ENCODE results near the gene SSH3.
A peak's percentile ranks its signal among the peaks of the same experiment; 100 is the strongest.

The SSH3 gene

DNA sequence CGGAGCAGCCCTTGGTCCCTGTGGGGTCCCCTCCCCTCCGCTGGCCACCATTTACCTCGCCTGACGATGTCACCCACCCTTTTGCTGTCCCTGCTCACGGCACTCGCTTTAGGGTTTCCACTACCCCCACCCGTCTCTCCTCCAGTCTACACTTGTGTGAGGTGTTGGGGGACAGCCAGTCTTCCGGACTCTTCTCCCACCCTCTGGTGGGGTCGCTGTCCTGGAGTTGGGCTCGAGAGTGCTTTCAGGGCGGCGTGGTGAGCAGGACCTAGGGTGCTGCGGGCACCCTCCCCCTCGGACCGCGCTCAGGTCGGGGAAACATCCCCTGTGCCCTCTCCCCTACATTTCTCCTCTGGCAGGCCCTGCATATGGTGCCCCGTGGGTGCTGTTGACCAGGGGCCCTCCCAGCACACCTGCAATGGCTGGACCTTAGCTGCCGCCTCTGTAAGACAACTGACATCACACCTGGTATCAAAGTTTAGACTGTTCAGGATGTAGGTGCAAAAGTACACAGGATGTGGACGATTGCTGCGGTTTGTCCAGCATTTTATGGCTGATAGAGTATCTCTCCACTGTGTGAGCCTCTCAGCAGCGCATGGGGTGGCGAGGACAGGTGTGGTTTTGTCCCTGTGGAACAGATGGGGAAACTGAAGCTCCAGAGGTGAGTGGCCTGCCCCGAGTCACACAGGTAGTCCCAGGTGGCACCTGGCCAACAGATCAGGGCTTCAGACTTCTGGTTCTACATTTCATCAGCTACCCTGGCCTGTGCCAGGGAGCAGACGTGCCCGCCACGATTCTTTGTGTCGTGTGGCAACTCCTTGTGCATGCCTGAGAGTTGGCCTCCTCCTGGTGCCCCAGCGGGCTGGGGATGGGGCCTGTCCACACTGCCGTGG is 35.9 kb upstream of the SSH3 start:
- DNase-seq: no peak
- in situ Hi-C loops (cut with MboI; ENCODE audit: low pct_unique_long_range_greater_than_20kb, low sequenced_read_pairs): no loop called here

DNA sequence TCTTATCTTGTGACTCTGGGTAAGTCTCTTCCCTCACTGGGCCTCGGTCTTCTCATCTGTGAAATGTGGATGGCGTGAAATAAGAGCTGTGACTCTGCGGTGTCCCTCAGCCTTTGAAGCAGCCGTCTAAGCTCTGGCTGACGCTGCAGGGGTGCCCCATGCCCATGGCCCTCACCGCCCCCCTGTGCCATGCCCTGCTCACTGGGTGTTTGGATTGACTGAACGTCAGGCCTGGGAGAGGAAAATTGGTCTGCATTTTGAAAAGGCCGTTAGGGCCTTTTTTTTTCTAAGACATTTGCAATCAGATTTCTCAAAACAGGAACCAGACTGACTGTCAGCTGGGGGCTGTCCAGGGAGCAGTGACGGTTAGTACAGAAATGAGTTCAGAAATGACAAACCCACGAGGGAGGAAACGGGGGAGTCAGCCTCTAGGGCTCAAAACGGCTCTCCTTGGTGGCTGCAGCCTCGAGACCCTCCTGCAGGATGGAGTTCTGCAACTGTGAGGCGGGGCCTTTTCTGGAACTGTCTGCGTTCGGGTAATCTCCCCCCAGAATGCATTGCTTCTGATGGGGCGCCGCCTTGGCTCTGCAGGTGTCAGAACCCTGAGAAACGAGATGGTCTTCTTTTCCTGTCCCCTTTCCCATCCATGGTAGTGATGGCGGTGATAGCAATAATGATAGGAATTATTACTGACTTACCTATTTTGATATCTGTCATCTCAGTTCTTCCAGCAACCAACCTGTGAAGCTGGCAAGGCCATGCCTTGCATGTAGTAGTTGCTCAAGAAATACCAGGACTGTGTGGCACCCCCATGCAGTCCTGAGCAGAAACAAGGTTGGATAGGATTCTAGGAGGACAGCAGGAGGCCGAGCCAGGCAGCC is 35.0 kb upstream of the SSH3 start:
- DNase-seq: peak; percentile 96
- in situ Hi-C loops (cut with MboI; ENCODE audit: low pct_unique_long_range_greater_than_20kb, low sequenced_read_pairs): no loop called here

DNA sequence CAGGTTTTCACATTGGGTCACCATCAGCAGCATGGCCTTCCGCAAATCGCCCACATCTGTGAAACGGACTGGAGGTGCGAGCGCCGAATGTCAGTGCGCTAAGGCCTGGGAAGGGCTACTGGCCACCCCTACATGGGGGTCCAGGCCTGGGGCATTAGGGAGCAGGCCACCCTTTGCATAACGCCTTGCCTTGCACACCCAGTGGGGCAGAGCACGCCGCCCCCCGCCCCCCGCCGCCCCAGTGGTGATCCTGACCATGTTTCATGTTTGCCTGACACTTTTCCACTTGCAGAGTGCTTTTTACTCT is 34.4 kb upstream of the SSH3 start:
- DNase-seq: no peak
- in situ Hi-C loops (cut with MboI; ENCODE audit: low pct_unique_long_range_greater_than_20kb, low sequenced_read_pairs): no loop called here

DNA sequence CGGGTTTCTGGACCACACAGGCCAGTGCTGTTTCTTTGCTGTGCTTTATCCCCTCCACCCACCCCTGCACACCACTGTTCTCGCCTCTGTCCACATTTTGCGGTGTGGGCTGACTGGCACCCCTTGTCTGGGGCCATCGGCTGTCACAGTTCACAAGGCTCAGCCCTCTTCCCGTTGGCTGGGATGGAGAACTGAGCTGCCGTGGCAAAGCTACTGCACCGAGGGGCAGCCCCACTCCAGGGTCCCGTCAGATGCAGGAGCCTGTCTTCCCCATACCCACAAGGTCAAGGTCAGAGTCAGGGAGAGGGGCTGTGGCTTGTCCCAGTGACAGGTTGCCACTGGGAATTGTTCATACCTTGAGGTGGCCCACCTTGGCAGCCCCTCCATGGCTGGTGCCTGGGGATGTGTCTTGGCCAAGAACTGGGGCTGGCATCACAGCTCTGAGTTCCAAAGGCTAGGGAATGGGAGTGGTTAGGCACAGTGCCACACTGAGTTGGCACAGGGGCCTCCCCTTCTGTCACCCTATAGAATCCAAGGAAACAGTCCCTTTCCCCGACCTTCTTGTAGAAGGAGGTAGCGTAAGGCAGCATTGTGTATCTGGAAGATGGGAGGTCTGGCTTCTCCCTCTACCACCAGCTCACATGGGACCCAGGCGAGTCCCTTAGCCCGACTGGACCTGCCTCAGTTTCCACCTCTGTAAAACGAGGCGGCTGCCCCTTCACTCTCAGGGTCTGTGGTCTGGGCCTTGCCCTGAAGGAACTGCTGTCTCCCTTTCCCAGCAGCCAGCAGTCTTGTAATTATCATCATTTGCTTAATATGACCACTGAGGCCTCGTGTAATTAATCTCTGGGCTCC is 33.7 kb upstream of the SSH3 start:
- no peak for DNase-seq
- in situ Hi-C loops (cut with MboI; ENCODE audit: low pct_unique_long_range_greater_than_20kb, low sequenced_read_pairs): no loop called here

DNA sequence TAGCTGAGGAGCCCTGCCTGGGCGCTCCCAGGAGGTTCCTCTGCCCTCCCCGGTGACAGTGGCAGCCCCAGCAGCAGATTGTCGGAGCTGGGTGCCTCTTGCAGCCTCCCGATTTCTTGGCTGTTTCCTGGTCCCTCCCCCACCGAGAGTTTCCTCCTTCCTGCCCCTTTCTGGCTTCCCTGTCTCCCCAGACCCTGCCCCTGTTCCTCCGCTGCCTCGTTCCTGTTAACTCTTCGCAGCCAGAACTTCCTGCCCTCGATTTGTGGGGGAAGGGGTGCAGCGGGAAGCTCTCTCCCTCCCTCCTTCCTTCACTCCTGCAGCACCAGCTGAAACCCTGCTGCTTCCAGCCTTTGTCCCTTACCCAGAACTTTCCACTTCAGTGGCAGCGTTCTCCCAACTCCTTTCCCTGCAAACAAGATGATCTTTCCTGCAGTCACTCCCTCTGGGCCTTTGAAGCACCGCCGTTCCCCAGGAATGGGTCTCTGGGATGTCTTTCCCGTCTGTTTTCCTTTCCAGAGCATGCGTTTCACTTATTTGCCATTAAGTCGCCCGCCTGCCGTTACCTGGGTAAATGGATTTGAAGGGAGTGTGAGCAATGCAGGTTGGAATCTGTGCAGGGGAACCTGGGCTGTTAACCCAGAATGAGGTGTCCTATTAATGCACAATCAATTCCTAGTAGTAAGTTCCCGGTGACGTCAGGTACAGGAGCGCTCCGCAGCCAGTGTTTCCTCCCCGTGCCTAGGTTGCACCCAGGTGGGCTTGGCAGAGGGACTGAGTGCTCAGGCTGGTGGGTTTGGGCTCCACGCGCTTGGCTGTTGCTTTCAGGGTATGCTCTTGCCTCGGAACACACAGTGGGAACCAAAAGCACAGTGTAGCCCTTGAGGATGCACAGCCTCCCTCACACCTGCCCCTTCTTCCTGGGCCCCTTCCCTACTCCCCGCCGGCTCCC is 32.8 kb upstream of the SSH3 start:
- DNase-seq: peak; percentile 87
- in situ Hi-C loops (cut with MboI; ENCODE audit: low pct_unique_long_range_greater_than_20kb, low sequenced_read_pairs): no loop called here

DNA sequence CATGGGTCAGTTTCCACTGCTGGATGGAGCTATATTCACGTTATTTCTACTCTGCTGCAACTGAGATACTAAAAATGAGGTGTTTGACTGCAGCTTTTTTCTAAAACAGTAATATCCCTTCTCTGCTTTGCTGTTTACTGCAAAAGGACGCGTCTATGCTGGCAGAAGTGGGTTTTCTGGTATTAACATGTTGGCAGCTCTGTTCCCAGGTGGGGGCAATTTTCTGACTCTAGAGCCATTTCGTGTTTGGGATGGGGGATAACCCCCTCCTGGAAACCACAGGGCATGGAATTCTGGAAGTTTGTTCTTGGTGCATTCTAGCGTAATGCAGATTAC is 32.2 kb upstream of the SSH3 start:
- DNase-seq: no peak
- in situ Hi-C loops (cut with MboI; ENCODE audit: low pct_unique_long_range_greater_than_20kb, low sequenced_read_pairs): no loop called here

DNA sequence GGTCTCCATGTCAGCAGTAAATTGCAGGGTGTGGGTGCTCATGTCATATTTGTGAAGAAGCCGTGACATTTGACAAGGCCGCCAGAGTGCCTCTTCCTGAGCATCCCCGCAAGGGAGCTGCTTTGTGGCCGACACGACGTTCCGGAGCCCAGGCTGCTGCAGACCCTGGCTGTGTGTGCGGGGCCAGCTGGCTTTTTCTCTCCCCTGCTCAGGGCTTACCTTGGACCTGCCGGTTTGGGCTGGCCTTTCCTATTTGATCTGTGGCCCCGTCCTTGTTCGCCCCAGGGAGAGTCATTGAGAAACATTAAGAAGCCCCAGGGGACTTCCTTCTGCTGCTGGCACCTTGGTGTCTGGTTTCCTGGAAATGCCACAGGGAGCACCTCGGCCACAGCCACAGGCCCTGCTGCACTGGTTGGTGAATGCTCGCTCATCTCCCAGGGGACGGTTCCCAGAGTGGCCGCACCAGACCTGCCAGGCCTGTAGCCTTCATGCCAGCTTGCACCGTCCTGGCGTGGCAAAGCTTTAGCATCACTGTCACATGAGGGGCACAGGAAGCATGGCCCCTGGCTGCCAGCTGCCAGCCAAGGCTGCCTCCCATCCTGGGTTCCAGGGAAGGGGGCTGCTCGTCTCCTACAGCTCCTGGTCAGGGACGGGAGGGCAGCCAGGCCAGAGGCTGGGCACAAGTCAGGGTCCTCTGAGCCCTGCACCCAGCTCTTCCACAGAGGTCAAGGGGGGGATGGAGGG is 31.6 kb upstream of the SSH3 start:
- DNase-seq: peak; percentile 64
- in situ Hi-C loops (cut with MboI; ENCODE audit: low pct_unique_long_range_greater_than_20kb, low sequenced_read_pairs): no loop called here

DNA sequence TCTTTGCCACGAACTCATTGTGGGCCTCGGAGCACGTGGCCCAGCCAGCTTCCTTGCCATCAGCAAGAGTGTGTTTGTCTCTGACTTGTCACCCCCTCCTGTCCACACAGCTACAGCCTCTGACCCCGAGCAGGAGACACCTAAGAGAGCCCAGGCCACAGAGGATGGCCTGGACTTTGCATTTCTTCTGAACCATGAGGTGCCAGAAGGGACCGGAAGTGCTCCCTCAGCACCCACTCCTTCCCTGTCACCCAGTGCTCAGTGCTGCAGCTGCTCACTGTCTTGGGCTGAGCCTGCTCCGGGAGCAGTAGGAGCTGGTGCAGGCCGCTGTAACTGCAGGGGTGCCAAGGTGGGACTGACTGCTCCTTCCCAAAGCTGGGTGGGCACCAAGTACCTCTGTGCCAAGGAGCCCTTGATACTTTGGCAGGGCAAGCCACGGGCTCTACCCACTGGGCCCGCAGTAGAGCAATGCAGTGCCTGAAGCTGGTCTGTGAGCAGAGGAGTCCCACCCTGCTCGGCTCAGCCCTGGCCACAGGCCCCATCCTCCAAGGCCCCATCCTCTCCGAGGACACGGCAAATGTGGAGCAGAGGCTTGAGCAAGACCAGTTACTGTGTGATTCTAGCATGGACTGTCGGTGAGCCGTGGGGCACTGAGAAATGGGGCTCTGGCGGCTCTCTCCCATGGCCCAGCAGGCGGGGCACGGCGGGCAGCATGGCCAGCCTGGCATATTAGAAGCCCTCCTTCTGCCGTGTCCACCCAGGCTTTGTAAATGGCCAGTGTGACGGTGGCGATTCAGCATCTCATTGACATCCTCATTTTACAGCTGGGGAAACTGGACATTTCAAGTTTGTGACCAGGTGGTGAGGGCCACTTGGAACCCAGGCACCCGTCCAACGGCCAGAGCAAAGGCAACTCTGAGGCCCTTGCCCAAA is 30.7 kb upstream of the SSH3 start:
- no peak for DNase-seq
- in situ Hi-C loops (cut with MboI; ENCODE audit: low pct_unique_long_range_greater_than_20kb, low sequenced_read_pairs): no loop called here

DNA sequence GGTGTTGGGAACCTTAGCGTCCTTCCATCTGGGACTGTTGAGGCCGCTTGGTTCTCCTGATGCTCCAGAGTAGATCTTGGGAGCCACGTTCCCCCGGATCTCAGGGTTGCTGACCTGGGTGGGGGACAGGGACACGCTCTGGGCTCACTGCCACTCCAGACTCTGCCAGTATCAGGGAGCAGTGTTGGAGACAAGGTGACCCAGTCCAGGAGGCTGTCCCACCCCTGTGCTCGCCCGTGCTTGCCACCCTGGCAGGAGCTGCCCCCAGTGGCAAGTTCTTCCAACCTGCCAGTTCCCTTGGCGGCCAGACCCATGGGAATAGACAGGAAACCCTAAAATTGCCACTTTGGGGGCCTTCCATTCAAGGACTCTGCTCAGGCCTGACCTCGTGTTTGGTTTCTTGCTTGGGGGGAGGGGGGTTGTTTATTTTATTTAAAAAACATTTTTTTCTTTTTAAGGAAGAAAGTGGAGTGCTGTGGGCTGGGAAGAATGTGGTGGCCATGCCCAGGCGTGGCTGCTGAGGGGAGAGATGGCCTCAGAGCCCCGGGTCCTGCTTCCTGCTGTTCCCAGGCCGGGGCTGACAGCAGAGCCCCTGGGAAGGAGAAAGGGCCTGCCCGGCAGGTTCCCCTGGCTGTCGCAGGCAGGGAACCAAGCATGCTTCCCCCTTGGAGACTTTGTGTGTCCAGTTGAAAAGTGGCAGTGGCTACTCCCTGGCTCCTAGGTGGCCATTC is 29.9 kb upstream of the SSH3 start:
- in situ Hi-C loops (cut with MboI; ENCODE audit: low pct_unique_long_range_greater_than_20kb, low sequenced_read_pairs): no loop called here
- DNase-seq: no peak

DNA sequence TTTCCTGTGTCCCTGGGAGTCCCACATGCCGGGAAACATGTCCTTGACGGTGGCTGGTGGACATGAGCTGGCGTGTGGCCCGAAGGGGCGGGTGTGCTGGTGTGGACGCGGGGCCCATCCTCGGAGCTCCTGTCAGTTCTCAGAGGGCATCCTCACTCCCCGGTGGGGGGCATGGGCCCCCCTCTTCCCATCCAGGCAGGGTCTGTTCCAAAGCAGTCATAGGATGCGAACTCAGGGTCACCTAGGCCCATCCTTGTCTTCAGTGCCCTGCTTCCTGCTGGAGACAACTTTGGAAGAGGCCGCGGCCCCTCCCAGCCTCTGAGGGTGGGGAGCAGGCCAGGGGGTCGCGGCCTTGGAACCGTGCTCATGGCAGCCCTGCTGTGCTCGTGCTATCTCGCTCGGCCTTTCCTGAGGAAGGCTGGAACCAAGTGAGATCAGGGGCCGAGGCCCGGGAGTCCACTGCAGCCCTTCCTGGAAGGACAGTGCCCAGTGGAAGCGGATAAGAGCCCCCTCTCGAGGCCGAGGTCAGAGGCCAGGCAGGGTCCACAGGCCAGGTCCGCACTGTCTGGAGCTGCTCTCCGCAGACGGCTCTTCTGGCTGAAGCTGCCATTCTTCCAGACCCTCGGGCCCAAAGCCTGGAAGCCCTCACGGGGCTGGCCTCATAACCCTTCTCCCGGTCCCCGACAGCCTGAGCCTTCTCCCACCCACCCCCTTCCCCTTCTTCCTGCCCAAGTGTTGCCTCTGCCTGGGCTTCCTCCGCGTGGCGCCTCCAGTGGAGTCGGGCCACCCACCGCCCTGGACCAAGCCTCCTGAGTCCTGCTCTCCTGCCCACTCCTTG is 28.3 kb upstream of the SSH3 start:
- in situ Hi-C loops (cut with MboI; ENCODE audit: low pct_unique_long_range_greater_than_20kb, low sequenced_read_pairs): no loop called here
- DNase-seq: no peak

DNA sequence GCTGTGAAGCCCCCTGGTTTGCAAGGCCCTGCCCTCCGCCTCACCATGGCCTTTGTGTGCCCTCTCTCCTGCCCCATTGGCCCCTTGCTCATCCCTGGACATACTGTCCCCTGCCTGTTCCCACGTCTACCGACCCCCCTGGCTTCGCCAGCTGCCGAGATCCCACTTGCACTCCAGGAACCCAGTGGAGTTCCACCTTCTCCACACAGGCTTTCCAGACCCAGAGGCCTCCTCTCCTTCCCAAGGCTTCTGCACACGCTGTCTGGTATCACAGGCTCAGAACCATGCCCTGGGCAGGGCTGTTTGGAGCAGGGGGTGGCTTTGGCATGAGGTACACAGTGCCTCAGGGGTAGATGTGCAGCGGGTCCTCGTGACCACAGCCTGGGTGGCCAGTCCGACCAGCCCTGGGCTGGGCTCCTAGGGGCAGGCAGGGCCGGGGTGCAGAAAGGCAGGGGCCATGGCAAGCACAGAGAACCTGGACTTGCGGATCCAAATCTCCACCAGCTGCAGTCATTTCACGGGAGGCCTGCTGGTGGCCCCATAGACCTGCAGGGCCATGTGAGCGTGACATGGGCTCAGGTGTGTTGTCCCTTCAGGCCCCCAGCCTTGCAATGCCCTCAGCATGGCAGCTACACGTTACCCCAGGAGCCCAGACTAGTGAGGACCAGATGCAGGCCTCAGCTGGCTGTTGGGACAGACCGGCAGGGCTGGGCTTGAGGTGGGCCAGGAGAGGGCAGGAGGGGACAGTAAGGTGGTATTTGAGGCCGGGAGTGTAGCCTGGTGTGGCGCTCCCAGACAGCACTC is 27.5 kb upstream of the SSH3 start:
- in situ Hi-C loops (cut with MboI; ENCODE audit: low pct_unique_long_range_greater_than_20kb, low sequenced_read_pairs): no loop called here
- no peak for DNase-seq

DNA sequence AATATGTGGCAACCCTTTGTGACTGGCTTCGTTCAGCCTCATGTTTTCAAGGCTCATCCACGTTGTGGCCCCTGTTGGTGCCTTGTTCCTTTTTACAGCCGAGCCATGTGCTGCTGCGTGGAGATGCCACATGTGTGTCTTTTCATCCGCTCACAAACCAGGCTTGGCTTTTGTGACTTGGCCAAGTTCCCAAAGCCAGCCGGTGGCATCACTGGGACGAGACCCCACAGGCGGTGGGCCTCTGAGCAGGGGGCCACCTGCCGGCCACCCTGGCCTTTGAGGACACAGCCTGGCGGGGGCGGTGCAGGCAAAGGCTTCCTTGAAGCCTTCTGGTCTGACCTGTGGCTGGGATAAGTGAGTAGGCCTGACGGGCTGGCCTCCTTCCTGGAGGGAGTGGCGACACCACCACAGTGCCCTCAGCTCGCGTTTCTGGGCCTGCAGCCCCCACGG is 26.5 kb upstream of the SSH3 start:
- DNase-seq: peak; percentile 97

DNA sequence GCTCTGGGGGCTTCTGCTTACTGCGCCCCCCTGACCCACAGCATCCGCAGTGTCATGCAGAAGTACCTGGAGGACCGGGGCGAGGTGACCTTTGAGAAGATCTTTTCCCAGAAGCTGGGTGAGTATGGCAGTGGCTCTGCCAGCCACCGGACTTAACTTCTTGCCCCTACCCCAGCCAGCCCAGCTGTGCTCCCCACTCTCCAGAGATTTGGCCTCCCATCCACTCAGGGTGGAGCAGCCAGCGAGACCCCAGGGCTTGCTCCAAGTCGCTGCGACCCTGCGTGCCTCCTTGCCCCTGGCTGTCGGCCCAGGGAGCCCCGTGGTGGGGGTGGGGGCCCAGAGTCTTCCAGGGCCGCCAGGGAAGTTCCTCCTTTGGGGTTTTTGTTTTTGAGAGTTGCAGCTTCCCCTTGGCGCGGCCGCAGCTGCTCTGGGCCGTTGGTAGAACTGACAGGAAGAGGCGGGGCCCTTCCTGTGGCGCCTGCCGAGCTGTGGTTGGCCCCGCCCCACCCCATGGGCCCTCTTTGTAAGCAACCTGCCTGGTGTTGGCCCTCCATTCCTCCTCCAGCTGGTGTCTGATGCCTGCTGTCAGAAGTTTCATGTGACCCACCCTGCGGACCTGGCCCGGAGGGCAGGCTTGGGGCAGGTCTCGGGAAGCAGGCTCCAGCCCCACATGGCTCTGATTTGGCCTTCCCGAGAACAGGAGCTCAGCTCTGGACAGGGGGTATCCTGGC is 25.9 kb upstream of the SSH3 start:
- peak; percentile 100 for DNase-seq
- in situ Hi-C loops (cut with MboI; ENCODE audit: low pct_unique_long_range_greater_than_20kb, low sequenced_read_pairs): no loop called here

More for the DNA sequence above, 26.5 kb upstream of the SSH3 start:
- in situ Hi-C loops (cut with MboI; ENCODE audit: low pct_unique_long_range_greater_than_20kb, low sequenced_read_pairs): no loop called here

Measured in KBM-7 (cell line).